Embryonic facial prominence (tissue), 1 donor: ENCODE measurements around the gene DAND5.

Experiments
- DNase-seq: peaks from one replicate; pipeline ENCODE4 v3.0.0-alpha.2; 2016; ENCODE audit errors: extremely low spot score

DAND5 gene

DNA sequence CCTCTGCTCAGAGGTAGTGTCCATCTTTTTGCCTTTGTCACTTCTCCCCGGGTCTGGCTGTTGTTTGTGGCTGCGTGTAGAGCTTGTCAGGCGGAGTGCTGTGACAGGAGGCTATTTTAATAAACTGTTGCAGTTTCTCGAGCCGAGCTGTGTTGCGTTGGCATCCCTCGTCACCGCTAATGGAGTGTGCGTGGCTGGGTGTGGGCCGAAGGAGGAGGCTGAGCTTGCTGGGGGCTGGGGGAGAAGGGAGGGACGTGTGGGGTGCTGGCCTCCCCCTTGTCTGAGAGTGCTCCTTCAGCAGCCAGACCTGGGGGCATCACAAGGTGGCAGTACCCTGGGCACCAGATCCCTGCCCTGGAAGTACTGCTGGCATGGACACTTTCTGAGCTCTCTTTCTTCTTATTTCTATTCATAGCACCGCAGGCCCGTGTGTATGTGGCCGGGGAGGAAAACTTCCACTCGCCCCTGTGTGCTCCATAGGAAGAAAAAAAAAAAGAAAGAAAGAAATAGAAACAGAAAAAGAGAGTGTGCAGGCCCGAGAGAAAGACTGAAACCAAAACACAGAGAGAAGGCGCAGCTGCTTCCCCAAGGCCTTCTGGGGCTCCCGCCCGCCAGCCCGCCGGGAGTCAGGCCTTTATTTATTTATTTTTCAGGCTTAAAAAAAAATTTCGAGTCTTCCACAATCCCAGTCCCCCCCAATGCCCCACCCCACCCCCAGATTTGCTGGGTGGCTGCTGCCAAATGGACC, 52.9 kb downstream of the DAND5 start:
- DNase-seq, result no peak

DNA sequence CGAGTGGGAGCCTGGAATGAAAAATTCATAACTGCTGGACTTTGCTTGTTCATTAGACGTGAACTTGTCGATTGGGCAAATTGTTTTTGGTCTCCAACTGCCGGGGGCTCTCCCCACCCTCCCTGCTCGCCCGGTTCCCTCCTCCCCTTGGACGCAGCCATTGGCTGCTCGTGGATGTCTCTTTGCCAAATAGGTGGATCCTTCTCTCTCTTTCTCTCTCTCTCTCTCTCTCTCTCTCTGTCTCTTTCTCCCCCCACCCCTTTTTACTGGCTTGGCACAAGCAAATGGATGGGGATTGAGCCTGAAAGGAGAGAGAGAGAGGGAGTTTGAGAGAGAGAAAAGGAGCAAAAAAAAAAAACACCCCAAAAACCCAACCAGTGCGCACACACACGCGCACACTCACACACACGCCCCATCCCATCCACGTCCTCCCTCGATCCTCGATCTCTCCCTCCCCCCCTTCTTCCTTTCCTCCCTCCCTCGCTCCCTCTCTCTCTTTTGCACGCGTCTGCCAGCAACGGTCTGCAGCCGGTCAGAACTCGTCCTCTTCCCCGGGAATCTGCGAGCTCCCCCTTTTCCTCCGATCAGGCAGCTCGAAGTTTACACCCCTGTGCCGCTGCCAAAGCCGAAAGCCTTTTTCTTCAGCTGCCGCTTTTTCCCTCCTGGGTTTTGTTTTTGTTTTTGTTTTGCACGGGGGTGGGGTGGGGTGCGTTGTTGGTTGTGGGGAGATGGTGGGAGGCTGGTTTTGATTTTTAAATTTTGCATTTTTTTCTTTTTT, 53.7 kb downstream of the DAND5 start:
- DNase-seq, result peak; percentile 87

DNA sequence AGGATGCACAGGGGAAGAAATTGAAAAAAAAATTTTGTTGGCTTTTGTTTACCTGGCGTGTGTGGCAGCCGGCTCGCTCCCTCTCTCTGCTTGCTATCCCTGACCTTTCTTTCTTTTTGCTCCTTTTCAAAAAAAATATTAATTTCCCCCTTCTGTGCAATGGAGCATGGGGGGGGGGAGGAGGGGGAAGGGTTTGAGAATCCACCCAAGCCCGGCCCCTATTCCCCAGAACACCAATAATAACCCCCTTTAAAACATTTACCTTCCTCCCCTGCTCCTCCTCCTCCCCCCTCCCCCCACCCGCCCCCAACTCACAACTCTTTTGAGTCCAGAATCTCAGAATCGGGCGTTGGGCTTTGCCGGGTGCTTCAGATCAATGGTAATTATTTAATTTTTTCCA, 54.3 kb downstream of the DAND5 start:
- DNase-seq, result no peak
